GM10248 (cell line): ENCODE data around the gene TASP1.

ENCODE experiments used
- CTCF ChIA-PET: fragments of 300-600 bp; sonication (Branson Sonifier 250); formaldehyde crosslinking; extraction: SDS; loops from one replicate; lab custom pipeline; 2021; ENCODE audit warnings: antibody characterized with exemption; lab: Yijun Ruan, JAX
- POLR2A ChIA-PET: fragments of 350-650 bp; sonication (Branson Sonifier 250); formaldehyde crosslinking; extraction: SDS; loops from one replicate; lab custom pipeline; 2020; ENCODE audit warnings: antibody characterized with exemption; lab: Yijun Ruan, JAX
- DNase-seq: peaks from one replicate; pipeline ENCODE4 v3.0.0; 2012; ENCODE audit errors: extremely low spot score
- TF ChIP-seq, protein P1 (sequence below): IDR thresholded peaks from 2 replicates; pipeline ENCODE4 v1.5.1; 2012; ENCODE audit warnings: mild to moderate bottlenecking, low read depth; ENCODE audit errors: extremely low read depth, missing control alignments, control extremely low read depth

Gene TASP1

DNA sequence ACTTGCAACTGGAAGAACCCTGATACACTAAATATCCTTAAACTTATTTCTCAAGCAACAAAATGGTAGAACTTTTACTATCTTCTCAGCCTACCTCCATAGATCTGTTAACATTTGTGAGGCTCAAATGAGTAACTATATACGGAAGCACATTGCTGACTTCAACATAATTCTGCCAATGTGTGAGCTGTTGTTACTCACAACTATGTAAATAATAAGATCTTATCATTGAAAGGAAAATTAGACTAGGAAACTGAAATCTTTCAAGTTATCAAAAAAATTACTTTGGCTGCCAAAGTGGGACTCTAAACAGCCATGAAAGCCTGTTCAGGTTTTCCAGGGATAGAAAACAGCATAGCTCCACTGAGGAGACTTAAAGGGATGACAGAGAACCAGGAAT, 40.2 kb upstream of the TASP1 start:
- POLR2A ChIA-PET, result no interaction called here
- TF ChIP-seq, protein P1, sequence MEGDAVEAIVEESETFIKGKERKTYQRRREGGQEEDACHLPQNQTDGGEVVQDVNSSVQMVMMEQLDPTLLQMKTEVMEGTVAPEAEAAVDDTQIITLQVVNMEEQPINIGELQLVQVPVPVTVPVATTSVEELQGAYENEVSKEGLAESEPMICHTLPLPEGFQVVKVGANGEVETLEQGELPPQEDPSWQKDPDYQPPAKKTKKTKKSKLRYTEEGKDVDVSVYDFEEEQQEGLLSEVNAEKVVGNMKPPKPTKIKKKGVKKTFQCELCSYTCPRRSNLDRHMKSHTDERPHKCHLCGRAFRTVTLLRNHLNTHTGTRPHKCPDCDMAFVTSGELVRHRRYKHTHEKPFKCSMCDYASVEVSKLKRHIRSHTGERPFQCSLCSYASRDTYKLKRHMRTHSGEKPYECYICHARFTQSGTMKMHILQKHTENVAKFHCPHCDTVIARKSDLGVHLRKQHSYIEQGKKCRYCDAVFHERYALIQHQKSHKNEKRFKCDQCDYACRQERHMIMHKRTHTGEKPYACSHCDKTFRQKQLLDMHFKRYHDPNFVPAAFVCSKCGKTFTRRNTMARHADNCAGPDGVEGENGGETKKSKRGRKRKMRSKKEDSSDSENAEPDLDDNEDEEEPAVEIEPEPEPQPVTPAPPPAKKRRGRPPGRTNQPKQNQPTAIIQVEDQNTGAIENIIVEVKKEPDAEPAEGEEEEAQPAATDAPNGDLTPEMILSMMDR, result no peak
- DNase-seq, result no peak
- CTCF ChIA-PET, result interaction anchor here (1.4 to 2.2 kb wide), 2 partner anchors 13 to 15 kb away, joined by 4 to 6 read pairs; no protein-coding TSS in a partner anchor

DNA sequence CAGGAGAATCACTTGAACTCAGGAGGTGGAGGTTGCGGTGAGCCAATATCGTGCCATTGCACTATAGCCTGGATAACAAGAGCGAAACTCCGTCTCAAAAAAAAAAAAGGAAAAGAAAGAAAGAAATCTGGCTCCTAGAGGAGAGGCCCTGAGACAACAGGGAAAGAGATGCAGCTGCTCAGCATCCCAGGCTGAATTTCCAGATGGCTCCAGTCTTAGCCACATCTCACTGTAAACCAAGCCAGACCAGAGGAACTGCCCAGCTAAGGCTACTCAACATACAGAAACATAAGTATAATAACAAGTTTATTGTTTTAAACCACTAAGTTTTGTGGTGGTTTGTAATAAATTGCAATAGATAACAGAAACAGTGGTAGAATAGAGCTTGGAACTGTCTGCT, 38.5 kb upstream of the TASP1 start:
- ChIA-PET CTCF (interaction anchor here (1.3 to 2.2 kb wide), 3 partner anchors 10 to 28 kb away, joined by 3 to 6 read pairs (median 3); no protein-coding TSS in a partner anchor), POLR2A (no interaction called here)
- no peak for DNase-seq
- TF ChIP-seq, protein P1, result no peak

DNA sequence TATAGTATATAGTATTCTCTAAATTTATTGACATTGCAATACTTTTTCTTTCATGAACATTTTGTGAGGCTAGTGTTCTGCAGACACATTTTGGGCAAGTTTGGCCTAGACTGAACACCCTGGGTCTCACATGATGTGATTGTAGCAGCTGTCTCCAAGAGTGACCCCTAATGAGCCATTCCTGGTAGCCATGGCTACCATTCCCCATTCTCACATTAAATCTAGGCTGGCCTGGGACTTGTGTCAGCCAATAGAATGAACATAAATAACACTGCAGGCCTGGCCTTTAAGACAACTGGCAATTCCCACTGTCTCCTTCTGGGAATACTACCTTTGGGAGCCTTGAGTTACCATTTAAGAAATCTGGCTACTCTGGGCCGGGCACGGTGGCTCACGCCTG, 38.0 kb upstream of the TASP1 start:
- no peak for DNase-seq
- TF ChIP-seq, protein P1, result no peak
- ChIA-PET CTCF (interaction anchor here (1.0 to 1.3 kb wide), 2 partner anchors 29 to 95 kb away, joined by 3 to 4 read pairs; no protein-coding TSS in a partner anchor), POLR2A (no interaction called here)

DNA sequence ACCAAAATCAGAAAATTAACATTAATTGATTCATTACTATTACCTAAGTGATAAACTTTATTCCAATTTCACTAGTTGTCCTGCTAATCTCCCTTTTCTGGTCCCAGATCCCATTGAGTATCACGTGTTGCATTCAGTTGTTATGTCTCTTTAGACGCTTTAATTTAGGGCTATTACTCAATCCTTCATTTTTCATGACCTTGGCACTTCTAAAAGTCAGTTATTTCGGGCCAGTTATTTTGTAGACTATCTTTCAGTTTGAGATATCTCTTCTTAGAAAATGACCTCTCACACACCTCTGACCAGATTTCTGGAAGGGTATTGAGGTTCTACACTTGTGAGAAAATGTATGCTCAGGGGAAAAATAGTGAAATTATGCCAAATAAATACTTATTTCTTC, 34.0 kb upstream of the TASP1 start:
- POLR2A ChIA-PET, result no interaction called here
- TF ChIP-seq, protein P1, result no peak
- CTCF ChIA-PET, result no interaction called here
- no peak for DNase-seq

DNA sequence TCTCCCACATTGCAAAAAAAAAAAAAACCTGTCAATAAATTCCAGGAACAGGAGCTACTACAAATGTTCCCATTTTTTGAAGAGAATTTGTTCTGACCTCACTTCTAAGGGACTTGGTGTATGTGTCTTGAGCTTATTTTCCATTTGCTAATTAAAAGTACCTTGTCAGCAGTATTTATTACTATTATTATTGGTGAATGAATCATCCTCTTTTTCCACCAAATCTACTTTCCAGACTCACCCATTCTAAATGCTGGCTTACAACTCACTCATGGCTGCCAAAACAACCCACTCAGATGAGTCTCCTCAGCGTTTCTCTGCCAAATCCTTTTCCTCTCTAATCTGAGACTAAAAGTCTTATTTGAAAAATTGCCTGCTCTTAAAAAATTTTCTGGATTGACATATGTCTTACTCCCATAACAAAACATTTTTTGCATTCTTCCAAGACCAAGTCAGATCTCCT, 33.2 kb upstream of the TASP1 start:
- POLR2A ChIA-PET, result no interaction called here

DNA sequence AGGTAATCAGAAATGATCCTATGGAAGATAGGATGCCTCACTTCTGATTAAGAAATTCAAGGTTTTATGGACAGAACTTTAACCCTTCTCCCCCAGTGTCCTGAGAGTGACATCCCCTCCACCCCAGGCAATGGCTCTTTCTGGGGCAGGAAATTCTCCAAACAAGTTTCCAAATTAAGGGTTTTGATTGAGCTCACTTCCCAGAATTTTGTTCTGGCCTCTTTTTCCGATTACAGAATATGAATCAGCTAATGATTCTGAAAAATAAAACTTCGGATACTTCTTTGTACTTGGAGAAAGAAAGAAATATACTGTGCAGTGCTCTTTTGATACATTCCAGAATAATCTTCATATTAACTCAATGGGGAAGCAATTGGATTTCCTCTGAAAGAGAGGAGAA, 32.8 kb upstream of the TASP1 start:
- TF ChIP-seq, protein P1, result no peak
- CTCF ChIA-PET, result interaction anchor here (0.6 kb wide), 1 partner anchor 101 kb away, joined by 3 read pairs; no protein-coding TSS in a partner anchor
- POLR2A ChIA-PET, result no interaction called here
- no peak for DNase-seq

More for the DNA sequence above, 33.2 kb upstream of the TASP1 start:
- no peak for DNase-seq
- TF ChIP-seq, protein P1, result no peak
- CTCF ChIA-PET, result no interaction called here

DNA sequence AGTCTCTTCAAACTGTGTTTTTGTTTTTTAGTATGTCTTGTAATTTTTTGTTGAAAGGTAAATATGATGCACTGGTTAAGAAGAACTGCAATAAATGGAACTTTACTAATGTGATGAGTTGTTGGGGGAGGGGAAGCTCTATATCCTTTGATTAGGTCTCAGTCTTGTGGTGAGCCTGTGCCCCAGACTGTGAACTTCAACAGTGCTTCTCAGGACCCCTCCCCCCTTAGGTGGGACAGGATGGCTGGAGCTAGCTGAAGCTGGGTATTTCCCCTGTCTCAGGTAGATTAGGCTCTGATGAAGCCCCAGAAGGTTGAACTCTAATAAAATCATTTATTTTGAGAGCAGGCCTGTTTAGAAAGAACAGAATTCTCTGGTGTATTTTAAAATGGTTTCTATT, 31.4 kb upstream of the TASP1 start:
- no peak for DNase-seq
- TF ChIP-seq, protein P1, result no peak
- POLR2A ChIA-PET, result no interaction called here
- CTCF ChIA-PET, result interaction anchor here (1.0 kb wide), 1 partner anchor 11 kb away, joined by 3 read pairs; no protein-coding TSS in a partner anchor
